GM18505 (cell line): Measurements from ENCODE around the gene FGF22.

Source experiments
- ATAC-seq: cut with Tn5 transposase; IDR thresholded peaks from one replicate; pipeline ENCODE4 v1.9.1; 2021; ENCODE audit not compliant: unreplicated experiment
- POLR2A ChIP-seq: IDR thresholded peaks from 4 replicates; pipeline ENCODE4 v1.6.1; 2011; ENCODE audit warnings: borderline replicate concordance; ENCODE audit not compliant: insufficient read depth, insufficient read length; ENCODE audit errors: extremely low read depth

The FGF22 gene

GRCh38 chr19:638906-639252 lies 800 bp upstream of the FGF22 start:
- no peak for TF ChIP-seq POLR2A
- ATAC-seq, result no peak

DNA sequence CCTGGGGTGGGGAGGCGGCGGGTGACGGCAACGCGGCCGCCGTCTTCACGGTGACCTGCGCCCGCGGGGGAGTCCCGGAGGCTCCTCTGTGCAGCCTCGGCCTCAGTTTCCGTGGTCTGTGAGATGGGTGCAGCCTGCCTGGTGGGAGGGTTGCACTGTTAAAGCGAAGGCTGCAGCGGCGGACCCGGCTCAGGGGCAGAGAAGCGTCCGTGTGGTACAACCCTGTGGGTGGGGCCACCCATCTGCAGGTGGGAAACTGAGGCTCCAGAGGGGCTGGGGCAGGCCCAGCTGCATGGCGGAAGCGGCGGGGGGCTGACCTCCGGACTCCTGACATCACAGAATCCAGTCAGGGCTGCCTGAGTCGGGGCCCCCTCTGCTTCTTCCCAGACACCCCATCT lies 481 bp downstream of the FGF22 start:
- no peak for TF ChIP-seq POLR2A
- ATAC-seq, result no peak

DNA sequence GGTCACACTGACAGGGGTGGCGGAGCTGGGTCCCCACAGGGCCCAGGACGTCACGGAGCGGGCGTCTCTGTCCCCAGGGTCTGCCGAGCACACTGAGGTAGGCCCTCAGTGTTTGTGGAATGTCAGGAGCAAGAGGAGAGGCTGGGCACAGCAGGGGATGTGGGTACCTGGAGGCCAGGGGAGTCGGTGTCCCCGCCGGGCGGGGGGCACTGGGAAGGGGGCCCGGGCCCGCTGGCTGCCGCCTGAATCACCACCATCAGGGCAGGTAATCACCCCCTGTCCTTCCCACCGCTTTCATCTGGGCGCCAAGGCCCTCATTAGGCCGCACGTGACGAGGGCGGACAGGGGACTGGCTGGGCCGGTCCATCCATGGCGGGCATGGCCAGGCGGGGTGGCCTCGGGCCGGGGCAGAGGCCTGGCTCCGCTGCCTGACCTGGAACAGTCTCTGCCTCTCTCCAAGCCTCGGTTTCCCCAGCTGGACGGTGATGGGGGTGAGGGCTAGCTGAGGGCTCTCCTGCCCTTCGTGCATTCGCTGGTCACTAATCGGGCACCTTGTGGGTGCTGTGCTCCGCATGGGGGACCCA lies 1.0 kb downstream of the FGF22 start:
- ATAC-seq, result no peak
- no peak for TF ChIP-seq POLR2A

- no peak for ATAC-seq
- no peak for TF ChIP-seq POLR2A
Measured at GRCh38 chr19:641702-642101, 2.0 kb downstream of the FGF22 start.

- TF ChIP-seq POLR2A, result no peak
- ATAC-seq, result no peak
Measured at GRCh38 chr19:642767-643727, 3.4 kb downstream of the FGF22 start.

DNA sequence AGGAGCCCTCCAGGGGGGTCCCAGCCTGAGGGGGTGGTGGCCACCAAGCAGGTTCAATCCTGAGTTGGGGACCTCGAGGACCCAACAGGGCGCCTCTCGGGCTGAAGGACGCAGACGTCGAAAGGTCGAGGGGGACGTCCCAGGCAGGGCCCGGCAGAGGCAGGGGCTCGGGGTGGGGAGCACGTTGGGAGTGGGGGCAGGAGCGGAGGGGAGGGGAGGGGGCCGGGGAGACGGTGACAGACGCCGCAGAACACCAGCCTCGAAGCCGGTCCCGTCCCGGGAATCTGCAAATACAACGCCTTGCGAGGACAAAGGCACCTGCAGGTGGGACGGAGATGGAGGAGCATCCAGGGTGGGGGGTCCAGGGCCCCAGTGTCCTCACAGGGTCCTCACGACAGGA lies 4.1 kb downstream of the FGF22 start:
- TF ChIP-seq POLR2A, result no peak
- no peak for ATAC-seq

DNA sequence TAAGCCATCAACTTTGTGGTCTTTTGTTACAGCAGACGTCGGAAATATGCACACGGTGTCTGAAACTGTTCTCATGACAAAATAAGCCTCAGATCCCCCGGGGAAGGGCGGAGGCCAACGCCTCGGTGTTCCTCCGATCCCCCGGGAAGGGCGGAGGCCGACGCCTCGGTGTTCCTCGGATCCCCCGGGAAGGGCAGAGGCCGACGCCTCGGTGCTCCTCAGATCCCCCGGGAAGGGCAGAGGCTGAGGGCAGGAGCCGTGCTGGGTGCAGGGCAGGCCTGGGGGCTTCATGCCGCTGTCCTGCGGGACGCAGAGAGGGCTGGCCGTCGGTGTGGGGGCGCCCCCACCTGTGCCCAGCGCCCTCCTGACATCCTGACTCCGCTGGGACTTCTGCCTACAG lies 4.7 kb downstream of the FGF22 start:
- TF ChIP-seq POLR2A, result no peak
- no peak for ATAC-seq

DNA sequence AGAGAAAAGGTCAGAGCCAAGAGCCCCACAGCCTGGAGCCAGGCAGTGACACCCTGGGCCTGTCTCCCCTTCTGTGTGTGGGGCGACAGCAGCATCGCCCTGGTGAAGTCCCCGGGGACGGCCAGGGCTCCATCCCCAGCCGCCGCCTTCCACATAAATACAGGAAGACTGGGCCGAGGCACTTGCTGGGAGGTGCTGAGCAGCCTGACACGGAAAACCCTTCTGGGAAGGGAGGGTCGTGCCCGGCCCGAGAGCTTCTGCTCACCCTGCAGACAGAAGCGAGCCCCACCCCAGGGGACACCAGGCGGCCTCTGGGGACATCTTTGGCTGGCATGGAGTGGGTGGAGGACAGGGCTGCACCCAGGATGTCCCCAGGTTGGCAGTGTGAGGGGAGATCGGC lies 5.1 kb downstream of the FGF22 start:
- no peak for ATAC-seq
- TF ChIP-seq POLR2A, result no peak

DNA sequence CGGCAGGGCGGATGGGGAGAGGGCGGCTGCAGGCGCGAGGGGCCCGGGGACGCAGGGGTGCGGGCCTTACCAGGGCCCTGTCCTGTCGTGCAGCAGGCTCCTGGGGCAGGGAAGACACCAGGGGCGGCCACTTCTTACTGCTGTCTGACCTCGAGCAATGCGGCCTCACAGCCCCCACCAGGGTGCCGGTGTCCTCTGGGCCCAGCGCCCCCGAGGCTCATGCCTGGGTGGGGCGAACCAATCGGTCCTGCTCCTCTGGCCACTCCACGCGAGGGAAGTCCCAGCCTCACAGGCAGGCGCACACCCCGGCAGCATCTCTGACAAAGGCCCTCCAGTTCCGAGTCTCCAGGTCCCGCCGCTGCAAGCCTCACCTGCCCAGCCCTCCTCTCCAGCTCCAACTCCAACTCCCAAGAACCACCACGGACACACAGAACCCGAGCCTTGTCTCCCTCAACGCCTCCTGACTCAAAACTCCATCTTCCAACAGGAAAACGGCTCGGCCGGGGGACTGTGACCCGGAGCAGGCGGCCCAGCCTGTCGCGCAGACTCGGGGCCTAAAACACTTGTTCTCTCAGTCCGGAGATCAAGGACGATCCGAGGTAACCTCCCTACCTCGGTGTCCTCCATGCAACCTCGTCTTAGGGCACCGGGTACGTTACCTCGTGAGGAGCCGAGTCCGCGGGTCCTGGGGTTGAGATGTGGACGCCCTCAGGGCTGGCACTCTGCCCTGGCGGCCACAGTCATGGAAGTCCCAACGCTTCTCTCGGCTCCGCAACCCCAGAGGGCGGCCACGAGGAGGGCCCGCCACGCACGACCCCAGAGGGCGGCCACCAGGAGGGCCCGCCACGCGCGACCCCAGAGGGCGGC lies 6.5 kb downstream of the FGF22 start:
- no peak for TF ChIP-seq POLR2A
- ATAC-seq, result no peak

- ATAC-seq, result no peak
- no peak for TF ChIP-seq POLR2A
Measured at GRCh38 chr19:646779-647565, 7.3 kb downstream of the FGF22 start.

- no peak for ATAC-seq
- no peak for TF ChIP-seq POLR2A
Measured at GRCh38 chr19:647566-648284, 8.0 kb downstream of the FGF22 start.

GRCh38 chr19:648305-648704 lies 8.6 kb downstream of the FGF22 start:
- ATAC-seq, result no peak
- TF ChIP-seq POLR2A, result no peak

- no peak for TF ChIP-seq POLR2A
- no peak for ATAC-seq
Measured at GRCh38 chr19:648904-649801, 9.5 kb downstream of the FGF22 start.
